GM12891 (cell line): ENCODE results near the gene ZDHHC18.

ENCODE experiments used
- DNase-seq: peaks from one replicate; pipeline ENCODE4 v3.0.0; 2011; ENCODE audit warnings: low spot score; ENCODE audit not compliant: insufficient read length
- FAIRE-seq: peaks from 2 replicates; lab custom pipeline; 2011; peaks lifted over from hg19 to GRCh38; lab: Jason Lieb, UNC
- PAX5 ChIP-seq: IDR thresholded peaks from 2 replicates; pipeline ENCODE4 v1.6.1; 2011; ENCODE audit warnings: low read length, moderate library complexity, mild to moderate bottlenecking; ENCODE audit not compliant: insufficient read depth, severe bottlenecking
- POLR2A ChIP-seq: IDR thresholded peaks from 2 replicates; pipeline ENCODE4 v1.6.1; 2011; ENCODE audit warnings: low read depth, low read length, control low read depth
- POLR2AphosphoS5 ChIP-seq: IDR thresholded peaks from 2 replicates; pipeline ENCODE4 v1.6.1; 2011; ENCODE audit warnings: low read depth, low read length, control low read depth
- POU2F2 ChIP-seq: IDR thresholded peaks from 2 replicates; pipeline ENCODE4 v1.6.1; 2011; ENCODE audit warnings: low read depth, mild to moderate bottlenecking, control low read depth, low read length, moderate library complexity
- SPI1 ChIP-seq: IDR thresholded peaks from 2 replicates; pipeline ENCODE4 v1.6.1; 2011; ENCODE audit warnings: low read depth, low read length, control low read depth
- TAF1 ChIP-seq: IDR thresholded peaks from 2 replicates; pipeline ENCODE4 v1.6.1; 2011; ENCODE audit warnings: low read depth, low read length, control low read depth

Gene ZDHHC18

GRCh38 chr1:26897351-26897750 lies 70.9 kb downstream of the ZDHHC18 start:
- DNase-seq, result no peak
- no peak for TF ChIP-seq PAX5
- no peak for TF ChIP-seq TAF1
- TF ChIP-seq POLR2A, result no peak
- no peak for TF ChIP-seq POLR2AphosphoS5
- no peak for TF ChIP-seq POU2F2
- no peak for TF ChIP-seq SPI1
- no peak for FAIRE-seq

DNA sequence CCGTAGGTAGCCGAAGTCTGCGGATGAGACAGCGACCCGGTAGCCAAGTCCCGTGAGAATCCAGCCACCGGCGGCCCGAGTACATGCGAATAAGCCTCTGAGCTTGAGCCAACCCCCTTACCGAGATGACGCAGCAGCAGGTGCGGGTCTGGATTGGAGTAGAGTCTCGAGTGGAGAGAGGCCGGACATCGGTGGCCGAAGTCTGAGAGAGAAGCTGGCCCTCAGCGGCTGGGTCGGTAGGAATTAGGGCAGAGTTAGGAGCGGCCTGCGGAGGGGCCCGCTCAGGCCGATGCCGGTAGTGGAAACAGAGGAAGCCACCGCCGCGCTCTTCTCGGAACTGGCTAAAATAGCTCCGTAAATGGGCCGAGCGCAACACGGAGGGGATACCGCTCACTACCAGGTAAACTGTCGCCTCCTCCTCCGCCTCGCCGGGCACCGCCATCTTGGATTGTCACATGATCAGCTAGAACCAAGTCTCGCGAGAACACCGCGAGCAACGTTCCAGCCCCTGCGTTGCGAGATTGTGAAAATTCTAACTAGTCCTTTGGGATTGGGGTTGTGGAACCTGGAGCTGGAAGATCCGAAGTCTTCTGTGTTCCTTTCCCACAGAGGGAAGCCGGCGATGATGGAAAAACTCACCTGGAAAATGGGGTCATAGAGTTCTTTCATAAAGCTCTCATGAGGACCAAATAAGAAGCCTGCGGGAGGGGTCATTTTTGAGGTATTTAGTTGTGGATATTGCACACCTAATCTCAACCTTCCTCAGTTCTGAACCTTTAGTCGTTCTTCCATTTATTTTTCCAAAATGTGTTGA lies 73.7 kb downstream of the ZDHHC18 start, which contains the start of gene GPATCH3:
GPATCH3 (minus strand) TSS at position 467 of the 814 bp plus-strand sequence; CDS start at position 442, 25 bp downstream.
- FAIRE-seq (peak; percentile 98), DNase-seq (peak; percentile 76)
- TF ChIP-seq TAF1 (peak; percentile 99), POLR2AphosphoS5 (peak; percentile 91), PAX5 (no peak), POLR2A (peak; percentile 98), SPI1 (no peak), POU2F2 (peak; percentile 74)

- DNase-seq (no peak), FAIRE-seq (peak; percentile 26)
- no peak for TF ChIP-seq POLR2A
- no peak for TF ChIP-seq SPI1
- TF ChIP-seq POLR2AphosphoS5, result no peak
- no peak for TF ChIP-seq PAX5
- TF ChIP-seq TAF1, result no peak
- no peak for TF ChIP-seq POU2F2
Measured at GRCh38 chr1:26900815-26901511, 74.5 kb downstream of the ZDHHC18 start.
